Measurements from ENCODE around the gene ARID4B.

ARID4B gene

GRCh38 chr1:235326719-235327558 is 1.0 kb downstream of the ARID4B start:
- H4K20me1 ChIP-seq (ENCODE audit: insufficient read depth, low read length), result no peaks in the 10 kb centered on the region
- H3K4me2 ChIP-seq (ENCODE audit: low read length), result peak overlapping the region; percentile 84
- peak overlapping the region; percentile 81 for H3K27ac ChIP-seq (ENCODE audit: low read depth, low read length, poor library complexity, severe bottlenecking)
- H3K9ac ChIP-seq (ENCODE audit: low read length), result peak overlapping the region; percentile 91
- H3K79me2 ChIP-seq (ENCODE audit: insufficient read depth, low read length), result peaks cover 82% of the 10 kb centered on the region
- no peaks in the 10 kb centered on the region for H3K27me3 ChIP-seq (ENCODE audit: insufficient read depth, low read length)
- H3F3A ChIP-seq (ENCODE audit: insufficient read depth, low read length), result no peaks in the 10 kb centered on the region
- TF ChIP-seq EZH2 (IDR thresholded peaks at IDR 0.05; ENCODE audit: borderline replicate concordance, low read length) (no peak), CTCF (IDR thresholded peaks at IDR 0.05; ENCODE audit: low read length) (no peak)
- no peaks in the 10 kb centered on the region for H3K9me3 ChIP-seq (ENCODE audit: low read length)
- H3K4me1 ChIP-seq (ENCODE audit: insufficient read depth, low read length, severe bottlenecking), result peaks cover 51% of the 10 kb centered on the region
- no peaks in the 10 kb centered on the region for H3K9me2 ChIP-seq (ENCODE audit: low read depth, low read length)
- peaks cover 20% of the 10 kb centered on the region; the same call in 1 of the 2 replicates for H3K36me3 ChIP-seq (ENCODE audit: insufficient read depth, low read length)
- H2AFZ ChIP-seq (ENCODE audit: low read length), result no peak overlapping the region
- H3K4me3 ChIP-seq (ENCODE audit: low read depth, low read length, poor library complexity, severe bottlenecking), result peak overlapping the region; percentile 79

GRCh38 chr1:235325854-235326253 is 2.1 kb downstream of the ARID4B start:
- H3K36me3 ChIP-seq (ENCODE audit: insufficient read depth, low read length), result peaks cover 30% of the 10 kb centered on the region; the same call in 1 of the 2 replicates

DNA sequence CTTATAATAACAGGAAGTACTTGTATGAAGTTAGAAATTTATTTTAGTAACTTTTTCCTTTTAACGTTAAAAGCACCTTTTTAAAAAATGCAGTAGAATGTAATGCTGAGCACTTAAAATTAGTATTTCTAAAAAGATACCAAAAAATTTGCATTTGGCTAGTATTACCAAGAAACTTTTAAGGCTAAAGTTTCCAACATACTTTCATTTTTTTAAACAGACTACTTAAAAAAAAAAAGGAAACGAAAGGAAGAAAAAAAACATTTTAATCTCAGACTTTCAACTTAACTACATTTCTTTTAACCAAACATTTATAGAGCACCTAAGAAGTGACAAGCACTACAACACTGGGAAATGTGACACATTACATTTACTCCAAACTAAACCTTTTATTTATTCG is 2.8 kb downstream of the ARID4B start:
- H3K4me1 ChIP-seq (ENCODE audit: insufficient read depth, low read length, severe bottlenecking), result peaks cover 33% of the 10 kb centered on the region
- H3K27me3 ChIP-seq (ENCODE audit: insufficient read depth, low read length), result no peaks in the 10 kb centered on the region
- peak overlapping the region; percentile 91 for H3K9ac ChIP-seq (ENCODE audit: low read length)
- peak overlapping the region; percentile 56 for H3K27ac ChIP-seq (ENCODE audit: low read depth, low read length, poor library complexity, severe bottlenecking)
- no peak overlapping the region for H2AFZ ChIP-seq (ENCODE audit: low read length)
- H3K79me2 ChIP-seq (ENCODE audit: insufficient read depth, low read length), result peaks cover 83% of the 10 kb centered on the region
- peaks cover 37% of the 10 kb centered on the region; the same call in 1 of the 2 replicates for H3K36me3 ChIP-seq (ENCODE audit: insufficient read depth, low read length)
- peak overlapping the region; percentile 84 for H3K4me2 ChIP-seq (ENCODE audit: low read length)
- H3F3A ChIP-seq (ENCODE audit: insufficient read depth, low read length), result no peaks in the 10 kb centered on the region
- H4K20me1 ChIP-seq (ENCODE audit: insufficient read depth, low read length), result no peaks in the 10 kb centered on the region
- no peaks in the 10 kb centered on the region for H3K9me3 ChIP-seq (ENCODE audit: low read length)
- H3K9me2 ChIP-seq (ENCODE audit: low read depth, low read length), result no peaks in the 10 kb centered on the region
- peak overlapping the region; percentile 79 for H3K4me3 ChIP-seq (ENCODE audit: low read depth, low read length, poor library complexity, severe bottlenecking)
- TF ChIP-seq EZH2 (IDR thresholded peaks at IDR 0.05; ENCODE audit: borderline replicate concordance, low read length), result no peak
- no peak for TF ChIP-seq CTCF (IDR thresholded peaks at IDR 0.05; ENCODE audit: low read length)

More at GRCh38 chr1:235325854-235326253, 2.1 kb downstream of the ARID4B start:
- Histone ChIP-seq H4K20me1 (ENCODE audit: insufficient read depth, low read length) (no peaks in the 10 kb centered on the region), H3K27me3 (ENCODE audit: insufficient read depth, low read length) (no peaks in the 10 kb centered on the region), H3K27ac (ENCODE audit: low read depth, low read length, poor library complexity, severe bottlenecking) (peak overlapping the region; percentile 81), H3K9me3 (ENCODE audit: low read length) (no peaks in the 10 kb centered on the region), H3K4me2 (ENCODE audit: low read length) (peak overlapping the region; percentile 84), H3K4me3 (ENCODE audit: low read depth, low read length, poor library complexity, severe bottlenecking) (peak overlapping the region; percentile 79), H2AFZ (ENCODE audit: low read length) (no peak overlapping the region), H3K79me2 (ENCODE audit: insufficient read depth, low read length) (peaks cover 82% of the 10 kb centered on the region), H3K9ac (ENCODE audit: low read length) (peak overlapping the region; percentile 91), H3K9me2 (ENCODE audit: low read depth, low read length) (no peaks in the 10 kb centered on the region), H3K4me1 (ENCODE audit: insufficient read depth, low read length, severe bottlenecking) (peaks cover 40% of the 10 kb centered on the region), H3F3A (ENCODE audit: insufficient read depth, low read length) (no peaks in the 10 kb centered on the region)
- TF ChIP-seq EZH2 (IDR thresholded peaks at IDR 0.05; ENCODE audit: borderline replicate concordance, low read length) (no peak), CTCF (IDR thresholded peaks at IDR 0.05; ENCODE audit: low read length) (no peak)
